H1 (cell line): ENCODE data around the gene ADARB2. TPM values are rescaled to one million over a fixed set of nuclear protein-coding genes. Genes with fewer than 3 reads are reported as not detected.
A peak's percentile ranks its signal among the peaks of the same experiment; 100 is the strongest.

ENCODE experiments used
- CTCF ChIA-PET: fragments of 300-600 bp; sonication (Branson Sonifier 250); formaldehyde crosslinking; loops from one replicate; lab custom pipeline; 2021; ENCODE audit not compliant: partially characterized antibody; lab: Charles Lee
- POLR2A ChIA-PET: fragments of 300-600 bp; sonication (Branson Sonifier 250); formaldehyde crosslinking; loops from one replicate; lab custom pipeline; 2021; ENCODE audit warnings: inconsistent platforms; ENCODE audit not compliant: partially characterized antibody; lab: Charles Lee
- DNase-seq, 2 experiments: peaks; one replicate each; pipeline versions ENCODE4 v3.0.0 to v3.0.0-alpha.2; 2010 to 2022; ENCODE audit warnings: low spot score in 2 of 2, low read depth in 1 of 2, mixed read lengths in 1 of 2
- FAIRE-seq: peaks from 2 replicates; lab custom pipeline; 2011; peaks lifted over from hg19 to GRCh38; lab: Jason Lieb, UNC
- H2AFZ ChIP-seq: 2 replicates; pipeline ENCODE4 v1.8.1; 2012; ENCODE audit warnings: low read length, inconsistent platforms
- H2AK5ac ChIP-seq: 2 replicates; pipeline ENCODE4 v1.6.1; 2013; ENCODE audit warnings: low read depth, low read length
- H2BK120ac ChIP-seq: replicated peaks from 2 replicates; pipeline ENCODE3; 2013; ENCODE audit warnings: low read depth, low read length, inconsistent platforms
- H2BK12ac ChIP-seq: 2 replicates; pipeline ENCODE4 v1.6.1; 2013; ENCODE audit warnings: low read depth, low read length
- H2BK15ac ChIP-seq: 2 replicates; pipeline ENCODE4 v1.6.1; 2013; ENCODE audit warnings: low read length
- H2BK20ac ChIP-seq: 2 replicates; pipeline ENCODE4 v1.6.1; 2013; ENCODE audit warnings: low read length
- H2BK5ac ChIP-seq: 2 replicates; pipeline ENCODE4 v1.6.1; 2013; ENCODE audit warnings: low read depth, low read length
- H3K14ac ChIP-seq: 2 replicates; pipeline ENCODE4 v1.6.1; 2013; ENCODE audit warnings: inconsistent platforms; ENCODE audit not compliant: insufficient read length
- H3K18ac ChIP-seq: 2 replicates; pipeline ENCODE4 v1.6.1; 2013; ENCODE audit warnings: low read length; ENCODE audit errors: extremely low read depth
- H3K23ac ChIP-seq: 2 replicates; pipeline ENCODE4 v1.6.1; 2013; ENCODE audit warnings: inconsistent platforms; ENCODE audit not compliant: insufficient read length
- H3K23me2 ChIP-seq: 2 replicates; pipeline ENCODE4 v1.6.1; 2013; ENCODE audit warnings: low read depth, low read length
- H3K27ac ChIP-seq: 2 replicates; pipeline ENCODE4 v1.6.1; 2011; ENCODE audit warnings: low read depth, low read length, inconsistent platforms
- H3K27me3 ChIP-seq, 4 experiments: replicated peaks in 1 of 4; 1 replicate in 1 of 4; 2 replicates in 3 of 4; pipeline versions ENCODE4 v1.6.1 to v1.8.1; 2011 to 2013; ENCODE audit warnings: low read length in 3 of 4, mild to moderate bottlenecking in 3 of 4, inconsistent platforms in 2 of 4, mixed read lengths in 2 of 4, moderate library complexity in 1 of 4; ENCODE audit not compliant: control insufficient read depth in 3 of 4, insufficient read depth in 3 of 4; ENCODE audit errors: extremely low read depth in 1 of 4
- H3K36me3 ChIP-seq, 4 experiments: 2 replicates each; pipeline versions ENCODE4 v1.6.1 to v1.8.1; 2011 to 2013; ENCODE audit warnings: mild to moderate bottlenecking in 4 of 4, low read length in 3 of 4, moderate library complexity in 2 of 4, control low read depth in 1 of 4, inconsistent platforms in 1 of 4; ENCODE audit not compliant: insufficient read depth in 4 of 4, control insufficient read depth in 2 of 4
- H3K4ac ChIP-seq: replicated peaks from 2 replicates; pipeline ENCODE3; 2013; ENCODE audit warnings: low read length, low read depth, mixed read lengths, inconsistent platforms; ENCODE audit not compliant: insufficient read length
- H3K4me1 ChIP-seq, 4 experiments: replicated peaks in 1 of 4; 1 replicate in 1 of 4; 2 replicates in 3 of 4; pipeline versions ENCODE4 v1.6.1 to v1.8.1; 2011 to 2013; ENCODE audit warnings: low read length in 3 of 4, inconsistent platforms in 2 of 4, mixed read lengths in 1 of 4; ENCODE audit not compliant: insufficient read depth in 4 of 4, control insufficient read depth in 3 of 4
- H3K4me2 ChIP-seq, 2 experiments: 2 replicates each; pipeline versions ENCODE4 v1.6.1 to v1.8.1; 2011 to 2013; ENCODE audit warnings: low read depth in 2 of 2, low read length in 2 of 2, control low read depth in 1 of 2, inconsistent platforms in 1 of 2, mild to moderate bottlenecking in 1 of 2; ENCODE audit not compliant: insufficient read depth in 1 of 2
- H3K4me3 ChIP-seq, 4 experiments: fragments of 200-600, 300-600 bp in 1 of 4; sonication (generic), shearing (Covaris generic), sonication (Bioruptor Twin) in 1 of 4; 2 replicates each; pipeline versions ENCODE4 v1.5.1 to v1.8.1; 2011 to 2016; ENCODE audit warnings: low read length in 4 of 4, low read depth in 3 of 4, control low read depth in 2 of 4, inconsistent platforms in 2 of 4, mild to moderate bottlenecking in 2 of 4, mixed read lengths in 1 of 4, moderate library complexity in 1 of 4; ENCODE audit not compliant: insufficient read depth in 2 of 4; ENCODE audit errors: extremely low read depth in 1 of 4
- H3K56ac ChIP-seq: replicated peaks from 2 replicates; pipeline ENCODE3; 2013; ENCODE audit warnings: low read depth, mild to moderate bottlenecking, mixed read lengths, low read length, inconsistent platforms; ENCODE audit not compliant: insufficient read length
- H3K79me1 ChIP-seq: 2 replicates; pipeline ENCODE4 v1.6.1; 2013; ENCODE audit warnings: low read depth, low read length, control low read depth
- H3K79me2 ChIP-seq, 2 experiments: 2 replicates each; pipeline versions ENCODE4 v1.6.1 to v1.8.1; 2012 to 2013; ENCODE audit warnings: low read length in 2 of 2, mild to moderate bottlenecking in 2 of 2, inconsistent platforms in 1 of 2; ENCODE audit not compliant: insufficient read depth in 2 of 2, control insufficient read depth in 1 of 2
- H3K9ac ChIP-seq, 4 experiments: replicated peaks in 1 of 4; 1 replicate in 1 of 4; 2 replicates in 3 of 4; pipeline versions ENCODE4 v1.6.1 to v1.8.1; 2011 to 2013; ENCODE audit warnings: low read depth in 3 of 4, low read length in 3 of 4, control low read depth in 2 of 4, mild to moderate bottlenecking in 2 of 4, moderate library complexity in 2 of 4, inconsistent platforms in 1 of 4; ENCODE audit errors: extremely low read depth in 1 of 4
- H3K9me3 ChIP-seq, 2 experiments: 2 replicates each; pipeline versions ENCODE4 v1.6.1 to v1.8.1; 2012 to 2013; ENCODE audit warnings: mild to moderate bottlenecking in 2 of 2, moderate library complexity in 2 of 2, control low read depth in 1 of 2, inconsistent platforms in 1 of 2, low read depth in 1 of 2, low read length in 1 of 2, mixed read lengths in 1 of 2; ENCODE audit not compliant: insufficient read depth in 2 of 2
- H4K20me1 ChIP-seq, 2 experiments: replicated peaks in 1 of 2; 2 replicates each; pipeline versions ENCODE3 to v1.8.1; 2011 to 2013; ENCODE audit warnings: inconsistent platforms in 2 of 2, low read length in 2 of 2, mild to moderate bottlenecking in 1 of 2; ENCODE audit not compliant: insufficient read depth in 2 of 2, control insufficient read depth in 1 of 2
- H4K5ac ChIP-seq: 2 replicates; pipeline ENCODE4 v1.6.1; 2013; ENCODE audit warnings: low read length, low read depth, mixed read lengths, inconsistent platforms; ENCODE audit not compliant: insufficient read length
- H4K8ac ChIP-seq: 2 replicates; pipeline ENCODE4 v1.8.0; 2013; ENCODE audit warnings: mild to moderate bottlenecking, moderate library complexity, low read length, inconsistent platforms; ENCODE audit not compliant: insufficient read depth; ENCODE audit errors: extremely low read depth
- H4K91ac ChIP-seq: replicated peaks from 2 replicates; pipeline ENCODE3; 2013; ENCODE audit warnings: low read length, mixed read lengths, inconsistent platforms; ENCODE audit not compliant: insufficient read length
- ASH2L ChIP-seq: fragments of 200-600, 300-600 bp; sonication (generic); IDR thresholded peaks from one replicate; pipeline ENCODE4 v1.7.1; 2017; ENCODE audit warnings: low read length
- CHD1 ChIP-seq: IDR thresholded peaks from 2 replicates; pipeline ENCODE4 v1.6.1; 2012; ENCODE audit warnings: low read depth, low read length, improper control_type of control experiment
- EZH2 ChIP-seq: fragments of 200-600 bp; sonication (generic); IDR thresholded peaks from 2 replicates; pipeline ENCODE4 v1.7.1; 2012; ENCODE audit warnings: low read depth, mild to moderate bottlenecking, moderate library complexity, low read length, inconsistent platforms; ENCODE audit not compliant: severe bottlenecking
- GABPA ChIP-seq: IDR thresholded peaks from 2 replicates; pipeline ENCODE4 v1.6.1; 2011; ENCODE audit warnings: mild to moderate bottlenecking, low read length, moderate library complexity, borderline replicate concordance; ENCODE audit not compliant: insufficient read depth
- MAFK ChIP-seq: IDR thresholded peaks from 2 replicates; pipeline ENCODE4 v1.6.1; 2012; ENCODE audit warnings: low read depth, mild to moderate bottlenecking, improper control_type of control experiment, low read length
- NANOG ChIP-seq: IDR thresholded peaks from 2 replicates; pipeline ENCODE4 v1.6.1; 2011; ENCODE audit warnings: low read length, low read depth, mild to moderate bottlenecking, inconsistent platforms; ENCODE audit not compliant: insufficient read depth, poor library complexity, severe bottlenecking
- NRF1 ChIP-seq: IDR thresholded peaks from 2 replicates; pipeline ENCODE4 v1.6.1; 2011; ENCODE audit warnings: mild to moderate bottlenecking, low read depth, low read length, improper control_type of control experiment
- POU5F1 ChIP-seq: IDR thresholded peaks from 2 replicates; pipeline ENCODE4 v1.6.1; 2011; ENCODE audit warnings: low read depth, mild to moderate bottlenecking, low read length, moderate library complexity
- SIX5 ChIP-seq: IDR thresholded peaks from 2 replicates; pipeline ENCODE4 v1.6.1; 2011; ENCODE audit warnings: mild to moderate bottlenecking, low read depth, low read length
- TAF7 ChIP-seq: optimal IDR thresholded peaks from 2 replicates; pipeline ENCODE3; 2011; ENCODE audit warnings: low read depth, mild to moderate bottlenecking, inconsistent platforms, low read length, moderate library complexity, borderline replicate concordance
- TBP ChIP-seq: IDR thresholded peaks from 2 replicates; pipeline ENCODE4 v1.6.1; 2011; ENCODE audit warnings: low read depth, low read length, improper control_type of control experiment
- WGBS, 2 experiments: shearing (Covaris generic) in 1 of 2; methylation state at CpG; one replicate each; pipeline versions ENCODE4 v1.1.6 to v1.1.7; 2013 to 2015; ENCODE audit warnings: low lambda C conversion rate in 2 of 2, mixed read lengths in 2 of 2, inconsistent platforms in 1 of 2, low coverage in 1 of 2, missing lambda C conversion rate in 1 of 2; ENCODE audit not compliant: insufficient replicate concordance in 2 of 2, insufficient coverage in 1 of 2, insufficient read length in 1 of 2; ENCODE audit errors: extremely low coverage in 1 of 2, missing lambda C conversion rate in 1 of 2; 5-methylcytosine and 5-hydroxymethylcytosine counted together
- polyA plus RNA-seq, 7 experiments: library from polyadenylated mRNA; depleted of rRNA in 3 of 7; stranded (reverse) in 5 of 7; unstranded in 2 of 7; fragments of >200 nt in 5 of 7; fragments of 200-250 nt in 2 of 7; gene quantifications; 1 replicate in 5 of 7; 2 replicates in 1 of 7; 4 replicates in 1 of 7; pipeline versions ENCODE4 v1.2.1 to v1.2.3, GENCODE V29; 2011 to 2013; ENCODE audit warnings: missing spikeins in 2 of 7, mixed read lengths in 2 of 7
- total RNA-seq: library from RNA; stranded (reverse); fragmentation: NEBNext Ultra II Directional; extraction: Animal tissue kit (Norgen Biotek cat#: 25700); gene quantifications from 2 replicates; pipeline ENCODE4 v1.2.1, GENCODE V29; 2021
- TF ChIP-seq, protein P1 (sequence below): IDR thresholded peaks from 2 replicates; pipeline ENCODE4 v1.6.1; 2011; ENCODE audit warnings: low read depth, mild to moderate bottlenecking, low read length; ENCODE audit not compliant: insufficient read depth

The ADARB2 gene
- total and polyA plus RNA-seq, 2 of the 8 experiments (the other 6 are each of a cell fraction or from before 2014, with no cell fraction given) = 2.2 to 2.8 TPM

DNA sequence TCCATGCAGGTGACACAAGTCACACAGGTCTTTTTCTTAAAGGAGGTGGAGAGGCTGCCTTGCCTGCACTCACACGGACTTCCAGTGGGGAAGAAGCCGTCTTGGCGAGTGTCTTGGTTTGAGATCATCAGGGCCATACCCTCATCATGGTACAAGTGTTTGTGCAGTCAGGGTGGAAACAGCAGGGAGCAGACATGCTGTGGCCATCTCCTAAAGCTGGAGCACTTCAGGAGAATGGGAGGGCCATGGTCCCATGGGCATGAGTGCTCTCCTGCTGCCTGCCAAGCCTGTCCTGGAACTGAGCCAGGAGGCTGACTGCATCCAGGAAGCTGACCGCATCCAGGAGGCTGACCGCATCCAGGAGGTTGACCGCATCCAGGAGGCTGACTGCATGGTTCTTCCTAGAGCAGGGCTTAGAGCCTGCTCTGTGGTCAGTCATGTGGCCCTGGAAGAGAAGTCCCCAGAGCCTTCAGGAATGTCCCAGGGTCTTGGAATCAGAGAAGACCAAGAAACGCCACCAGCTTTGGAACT lies 98.4 kb downstream of the ADARB2 start:
- no peaks in the 10 kb centered on the region for H3K9me3 ChIP-seq
- no peak overlapping the region for H2AK5ac ChIP-seq
- no peak overlapping the region for H4K91ac ChIP-seq
- no peak overlapping the region for H2BK5ac ChIP-seq
- no peak overlapping the region for H2BK120ac ChIP-seq
- no peak overlapping the region for H3K9ac ChIP-seq
- no peak overlapping the region for H3K14ac ChIP-seq
- no peaks in the 10 kb centered on the region for H3K79me2 ChIP-seq
- no peak overlapping the region for H3K27ac ChIP-seq
- no peak overlapping the region for H4K8ac ChIP-seq
- H3K36me3 ChIP-seq = no peaks in the 10 kb centered on the region
- H4K20me1 ChIP-seq = peaks cover 0 to 5% of the 10 kb centered on the region in 2 experiments
- H3K4me1 ChIP-seq = no peaks in the 10 kb centered on the region; a peak in 1 of 7 replicates
- H2BK15ac ChIP-seq = no peak overlapping the region
- peaks cover 3% of the 10 kb centered on the region; the same call in 1 of the 2 replicates for H3K23me2 ChIP-seq
- no peak overlapping the region for H3K4me2 ChIP-seq
- CTCF ChIA-PET = interaction anchor here (0.7 to 1.6 kb wide), 3 partner anchors 11 to 541 kb away, joined by 3 to 4 read pairs (median 3); no protein-coding TSS in a partner anchor
- FAIRE-seq (no peak), DNase-seq (peak in 1 of 2 experiments; percentile 34)
- H3K4me3 ChIP-seq = no peak overlapping the region
- no peaks in the 10 kb centered on the region for H3K27me3 ChIP-seq
- H2BK12ac ChIP-seq = 0 out of 2 replicates have a peak overlapping the region, but pooled peaks have one; percentile 80
- POLR2A ChIA-PET = no interaction called here
- no peak for TF ChIP-seq MAFK
- TF ChIP-seq NANOG = no peak
- TF ChIP-seq EZH2 = no peak
- TF ChIP-seq, protein P1, sequence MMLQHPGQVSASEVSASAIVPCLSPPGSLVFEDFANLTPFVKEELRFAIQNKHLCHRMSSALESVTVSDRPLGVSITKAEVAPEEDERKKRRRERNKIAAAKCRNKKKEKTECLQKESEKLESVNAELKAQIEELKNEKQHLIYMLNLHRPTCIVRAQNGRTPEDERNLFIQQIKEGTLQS = no peak
- TF ChIP-seq POU5F1 = no peak
- TF ChIP-seq SIX5 = no peak
- no peak for TF ChIP-seq TAF7
- TF ChIP-seq TBP = no peak
- no peak for TF ChIP-seq NRF1
- no peak for TF ChIP-seq GABPA
- no peak for TF ChIP-seq ASH2L
- TF ChIP-seq CHD1 = no peak
- no peak overlapping the region for H3K23ac ChIP-seq
- H4K5ac ChIP-seq = no peak overlapping the region
- no peak overlapping the region for H2AFZ ChIP-seq
- H2BK20ac ChIP-seq = no peak overlapping the region
- 91% methylated on average over 7 of the region's 7 CpGs; no CpG with 5 or more reads in 1 of the 2 experiments for WGBS, 2 experiments
- no peak overlapping the region for H3K56ac ChIP-seq
- no peak overlapping the region for H3K4ac ChIP-seq
- H3K79me1 ChIP-seq = no peaks in the 10 kb centered on the region
- H3K18ac ChIP-seq = no peak overlapping the region
